ENCODE results near the gene TUBG2. TPM values are rescaled to one million over a fixed set of nuclear protein-coding genes. Genes with fewer than 3 reads are reported as not detected.

TUBG2 gene
- total and polyA plus RNA-seq, 10 of the 15 experiments (the other 5 are each of a cell fraction or from before 2014, with no cell fraction given): 1.2 to 12.5 (median 8.9) TPM

DNA sequence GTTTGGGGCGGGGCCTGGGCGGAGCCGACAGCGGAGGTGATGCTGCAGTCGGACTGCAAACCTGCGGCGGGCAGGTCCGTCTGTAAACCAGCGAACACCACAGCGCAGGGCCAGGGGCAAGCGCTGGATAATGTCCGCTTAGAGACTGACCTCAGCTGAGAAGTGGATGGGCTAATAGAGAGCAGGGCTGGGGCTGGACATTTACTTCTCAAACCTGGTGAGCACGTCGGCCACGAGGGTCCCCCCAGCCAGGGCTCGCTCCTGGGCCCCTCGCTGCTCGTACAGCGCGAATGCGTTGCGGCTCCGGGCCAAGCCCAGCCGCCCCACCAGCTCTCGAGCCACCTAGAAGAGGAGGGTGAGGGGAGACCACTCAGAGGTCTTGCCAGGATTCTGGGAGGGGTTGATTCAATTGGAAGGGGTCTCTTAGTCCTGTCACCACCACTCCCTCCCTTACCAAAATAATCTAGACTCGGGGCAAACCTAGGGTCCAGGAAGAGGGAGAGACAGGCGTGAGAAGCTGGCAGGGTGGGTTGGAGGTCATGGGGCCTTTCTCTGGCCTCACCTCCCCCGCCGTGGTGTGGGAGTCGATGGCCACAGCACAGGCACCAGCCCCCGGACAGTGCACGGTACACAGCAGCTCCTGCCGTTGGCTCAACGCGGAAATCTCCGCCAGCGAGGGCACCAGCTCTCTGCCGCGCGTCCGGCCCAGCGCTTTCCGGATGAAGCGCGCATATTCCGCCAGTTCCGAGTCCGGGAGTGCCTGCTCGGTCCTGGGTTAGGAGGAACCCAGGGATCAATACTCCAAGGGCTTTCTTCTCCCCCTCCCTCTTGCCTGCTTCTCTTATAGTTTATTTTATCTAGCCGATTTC is 11.9 kb downstream of the TUBG2 start (continued):
- TF ChIP-seq SMC3 (IDR thresholded peaks at IDR 0.05; ENCODE audit: borderline replicate concordance, low read length) (no peak), IKZF1 (conservative IDR thresholded peaks at IDR 0.05) (no peak), NFIC (IDR thresholded peaks at IDR 0.05; ENCODE audit: low read depth, low read length) (no peak)
- TF ChIP-seq, protein P1, sequence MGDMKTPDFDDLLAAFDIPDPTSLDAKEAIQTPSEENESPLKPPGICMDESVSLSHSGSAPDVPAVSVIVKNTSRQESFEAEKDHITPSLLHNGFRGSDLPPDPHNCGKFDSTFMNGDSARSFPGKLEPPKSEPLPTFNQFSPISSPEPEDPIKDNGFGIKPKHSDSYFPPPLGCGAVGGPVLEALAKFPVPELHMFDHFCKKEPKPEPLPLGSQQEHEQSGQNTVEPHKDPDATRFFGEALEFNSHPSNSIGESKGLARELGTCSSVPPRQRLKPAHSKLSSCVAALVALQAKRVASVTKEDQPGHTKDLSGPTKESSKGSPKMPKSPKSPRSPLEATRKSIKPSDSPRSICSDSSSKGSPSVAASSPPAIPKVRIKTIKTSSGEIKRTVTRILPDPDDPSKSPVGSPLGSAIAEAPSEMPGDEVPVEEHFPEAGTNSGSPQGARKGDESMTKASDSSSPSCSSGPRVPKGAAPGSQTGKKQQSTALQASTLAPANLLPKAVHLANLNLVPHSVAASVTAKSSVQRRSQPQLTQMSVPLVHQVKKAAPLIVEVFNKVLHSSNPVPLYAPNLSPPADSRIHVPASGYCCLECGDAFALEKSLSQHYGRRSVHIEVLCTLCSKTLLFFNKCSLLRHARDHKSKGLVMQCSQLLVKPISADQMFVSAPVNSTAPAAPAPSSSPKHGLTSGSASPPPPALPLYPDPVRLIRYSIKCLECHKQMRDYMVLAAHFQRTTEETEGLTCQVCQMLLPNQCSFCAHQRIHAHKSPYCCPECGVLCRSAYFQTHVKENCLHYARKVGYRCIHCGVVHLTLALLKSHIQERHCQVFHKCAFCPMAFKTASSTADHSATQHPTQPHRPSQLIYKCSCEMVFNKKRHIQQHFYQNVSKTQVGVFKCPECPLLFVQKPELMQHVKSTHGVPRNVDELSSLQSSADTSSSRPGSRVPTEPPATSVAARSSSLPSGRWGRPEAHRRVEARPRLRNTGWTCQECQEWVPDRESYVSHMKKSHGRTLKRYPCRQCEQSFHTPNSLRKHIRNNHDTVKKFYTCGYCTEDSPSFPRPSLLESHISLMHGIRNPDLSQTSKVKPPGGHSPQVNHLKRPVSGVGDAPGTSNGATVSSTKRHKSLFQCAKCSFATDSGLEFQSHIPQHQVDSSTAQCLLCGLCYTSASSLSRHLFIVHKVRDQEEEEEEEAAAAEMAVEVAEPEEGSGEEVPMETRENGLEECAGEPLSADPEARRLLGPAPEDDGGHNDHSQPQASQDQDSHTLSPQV (IDR thresholded peaks at IDR 0.05): no peak

DNA sequence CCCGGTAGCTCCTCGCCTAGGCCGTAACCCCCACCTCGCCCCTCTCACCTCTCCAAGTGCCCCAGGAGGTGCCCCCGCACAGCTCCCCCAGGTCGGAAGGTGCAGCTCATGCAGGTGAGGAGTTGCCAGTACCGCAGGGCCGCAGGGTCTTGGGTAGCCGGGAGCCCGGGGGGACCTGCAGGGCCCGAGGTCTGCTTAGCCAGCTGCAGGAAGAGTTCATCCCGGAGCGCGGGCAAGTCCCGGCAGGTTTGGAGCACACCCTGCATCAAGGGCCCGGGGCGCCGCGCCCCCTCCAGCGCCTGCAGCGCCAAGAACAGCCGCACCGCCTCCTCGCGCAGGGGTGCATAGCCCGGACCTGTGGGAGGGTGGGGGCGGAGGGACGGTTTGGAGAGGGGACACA is 13.0 kb downstream of the TUBG2 start:
- in situ Hi-C loops (cut with MboI): no loop called here
- TF ChIP-seq YBX1 (IDR thresholded peaks at IDR 0.05): no peak
- no peak for TF ChIP-seq SIN3A (IDR thresholded peaks at IDR 0.05; ENCODE audit: low read depth, low read length)
- TF ChIP-seq BCL11A (IDR thresholded peaks at IDR 0.05; ENCODE audit: low read depth, low read length): no peak
- TF ChIP-seq ASH2L (IDR thresholded peaks at IDR 0.05; ENCODE audit: borderline replicate concordance, low read depth): no peak
- no peak for TF ChIP-seq ZSCAN29 (IDR thresholded peaks at IDR 0.05)
- TF ChIP-seq ZZZ3 (IDR thresholded peaks at IDR 0.05; ENCODE audit: control insufficient read depth, insufficient read length, low read depth): no peak
- no peak for TF ChIP-seq SREBF2 (IDR thresholded peaks at IDR 0.05; ENCODE audit: low read length)
- no peak for TF ChIP-seq BRCA1 (IDR thresholded peaks at IDR 0.05; ENCODE audit: low read depth, low read length)
- no peak for TF ChIP-seq MYC (IDR thresholded peaks at IDR 0.05; ENCODE audit: insufficient read depth, insufficient read length, insufficient replicate concordance, low read length, severe bottlenecking)
- Histone ChIP-seq H3K36me3 (ENCODE audit: control insufficient read depth in 2 of 2, insufficient read depth in 2 of 2, low read length in 1 of 2) (peaks cover 20 to 32% of the 10 kb centered on the region in 2 experiments; a peak in 3 of 4 replicates), H3K79me2 (ENCODE audit: control insufficient read depth, insufficient read depth, low read length) (peaks cover 29% of the 10 kb centered on the region), H3K9ac (ENCODE audit: control insufficient read depth, insufficient read depth, low read length) (no peak overlapping the region), H3K4me1 (ENCODE audit: control insufficient read depth, insufficient read depth, low read length) (peaks cover 3% of the 10 kb centered on the region; the same call in 1 of the 2 replicates), H2AFZ (ENCODE audit: control insufficient read depth, low read depth, low read length) (no peak overlapping the region), H3K27ac (ENCODE audit: control insufficient read depth, insufficient read depth) (no peak overlapping the region), H3K27me3 (replicated peaks in 1 of 2; ENCODE audit: control insufficient read depth in 2 of 2, insufficient read depth in 2 of 2, low read length in 1 of 2) (no peaks in the 10 kb centered on the region), H4K20me1 (ENCODE audit: control insufficient read depth, insufficient read depth) (no peaks in the 10 kb centered on the region), H3K9me3 (replicated peaks; ENCODE audit: control insufficient read depth, insufficient read depth, low read length) (no peaks in the 10 kb centered on the region), H3K4me2 (ENCODE audit: control insufficient read depth, insufficient read depth) (0 out of 2 replicates have a peak overlapping the region, but pooled peaks have one; percentile 27), H3K4me3 (no peak overlapping the region)
- FAIRE-seq (no peak), ATAC-seq (no peak), DNase-seq (ENCODE audit: low read depth, low spot score) (no peak)
- no TSS peak for BruUV-seq (replicated peaks)
- CTCF ChIA-PET: interaction anchor here (0.8 to 10.1 kb wide), 7 partner anchors 9 to 94 kb away, joined by 3 to 134 read pairs (median 5); no protein-coding TSS in a partner anchor
- intact Hi-C loops (cut with micrococcal nuclease; ENCODE audit: unreplicated experiment): no loop called here
- RAD21 ChIA-PET (ENCODE audit: unreplicated experiment): interaction anchor here (1.5 kb wide), 1 partner anchor 53 kb away, joined by 3 read pairs; no protein-coding TSS in a partner anchor
- POLR2A ChIA-PET: interaction anchor here (0.5 to 0.9 kb wide), 4 partner anchors 9 to 1675 kb away, joined by 3 to 4 read pairs (median 4); no protein-coding TSS in a partner anchor
- SMC1A ChIA-PET (ENCODE audit: uncharacterized antibody, unreplicated experiment): interaction anchor here (1.2 kb wide), 1 partner anchor 64 kb away, joined by 4 read pairs; no protein-coding TSS in a partner anchor
- 88% methylated on average over 28 of the region's 28 CpGs for WGBS (ENCODE audit: insufficient coverage, insufficient replicate concordance, low lambda C conversion rate, missing lambda C conversion rate)
